Natural killer cell treated with Interleukin-12 subunit alpha and Interleukin-12 subunit beta and Interleukin-15 and Interleukin-18, amount 100 ng/mL, for 72 hours (primary cell): ENCODE measurements around the gene ROR1. TPM values are rescaled to one million over a fixed set of nuclear protein-coding genes. Genes with fewer than 3 reads are reported as not detected.
A peak's percentile ranks its signal among the peaks of the same experiment; 100 is the strongest.

Source experiments
- ATAC-seq, 2 donors: fragments of 150-1000 bp; cut with Tn5 transposase in 1 of 2; sonication (Bioruptor Pico), chemical (Tn5 transposase) in 1 of 2; 2 replicates each; pipeline ENCODE4 v1.10.0; 2021
- DNase-seq: peaks from one replicate; pipeline ENCODE4 v3.0.0; 2022; ENCODE audit warnings: low spot score
- H3K27ac Mint-ChIP-seq, 2 donors: 1 replicate in 1 of 2; 2 replicates in 1 of 2; pipeline ENCODE4 v1.8.0; 2022; ENCODE audit warnings: mixed read lengths in 2 of 2, mild to moderate bottlenecking in 1 of 2, moderate library complexity in 1 of 2
- H3K27me3 Mint-ChIP-seq, 2 donors: 1 replicate in 1 of 2; 2 replicates in 1 of 2; pipeline ENCODE4 v1.8.0; 2022; ENCODE audit warnings: mixed read lengths in 2 of 2
- H3K36me3 Mint-ChIP-seq: one replicate; pipeline ENCODE4 v1.8.0; 2022; ENCODE audit warnings: mixed read lengths
- H3K4me1 Mint-ChIP-seq, 2 donors: 1 replicate in 1 of 2; 2 replicates in 1 of 2; pipeline ENCODE4 v1.8.0; 2022; ENCODE audit warnings: low read depth in 2 of 2, mixed read lengths in 2 of 2, mild to moderate bottlenecking in 1 of 2
- H3K4me3 Mint-ChIP-seq: one replicate; pipeline ENCODE4 v1.8.0; 2022; ENCODE audit warnings: mixed read lengths
- H3K9me3 Mint-ChIP-seq: 2 replicates; pipeline ENCODE4 v1.8.0; 2022; ENCODE audit warnings: mixed read lengths
- total RNA-seq, 2 donors: library from RNA; stranded (reverse); gene quantifications; one replicate each; pipeline ENCODE4 v1.2.3, GENCODE V29; 2022

Gene ROR1
- total RNA-seq, 2 donors from 2014 or later: 0.38 TPM; not detected in 1

- H3K27me3 Mint-ChIP-seq: peaks cover 21 to 26% of the 10 kb centered on the region in 2 donors
- no peaks in the 10 kb centered on the region for H3K4me1 Mint-ChIP-seq
- peaks cover 7% of the 10 kb centered on the region for H3K9me3 Mint-ChIP-seq
- ATAC-seq (no peak), DNase-seq (no peak)
- peaks cover 4% of the 10 kb centered on the region for H3K36me3 Mint-ChIP-seq
- no peak overlapping the region for H3K27ac Mint-ChIP-seq
- H3K4me3 Mint-ChIP-seq: no peak overlapping the region
Measured at GRCh38 chr1:63958556-63958955, 184.7 kb downstream of the ROR1 start.

GRCh38 chr1:63960326-63960725, 186.5 kb downstream of the ROR1 start:
- Mint-ChIP-seq H3K27me3 (peaks cover 16 to 26% of the 10 kb centered on the region in 2 donors), H3K4me1 (no peaks in the 10 kb centered on the region), H3K36me3 (no peaks in the 10 kb centered on the region), H3K9me3 (no peaks in the 10 kb centered on the region), H3K4me3 (no peak overlapping the region), H3K27ac (no peak overlapping the region)
- DNase-seq (no peak), ATAC-seq (no peak)

GRCh38 chr1:63966016-63966415, 192.2 kb downstream of the ROR1 start:
- Mint-ChIP-seq H3K4me3 (no peak overlapping the region), H3K27ac (no peak overlapping the region), H3K36me3 (no peaks in the 10 kb centered on the region), H3K4me1 (no peaks in the 10 kb centered on the region), H3K27me3 (peaks cover 20 to 31% of the 10 kb centered on the region in 2 donors), H3K9me3 (no peaks in the 10 kb centered on the region)
- ATAC-seq (no peak), DNase-seq (no peak)

- no peaks in the 10 kb centered on the region for H3K4me1 Mint-ChIP-seq
- no peak overlapping the region for H3K4me3 Mint-ChIP-seq
- H3K27ac Mint-ChIP-seq: no peak overlapping the region
- no peak for ATAC-seq
- H3K9me3 Mint-ChIP-seq: no peaks in the 10 kb centered on the region
- no peaks in the 10 kb centered on the region for H3K36me3 Mint-ChIP-seq
- DNase-seq: no peak
- H3K27me3 Mint-ChIP-seq: peaks cover 14 to 17% of the 10 kb centered on the region in 2 donors
Measured at GRCh38 chr1:63967901-63968300, 194.1 kb downstream of the ROR1 start.

- no peak for ATAC-seq
- no peaks in the 10 kb centered on the region for H3K4me1 Mint-ChIP-seq
- no peak for DNase-seq
- H3K9me3 Mint-ChIP-seq: no peaks in the 10 kb centered on the region
- no peaks in the 10 kb centered on the region for H3K36me3 Mint-ChIP-seq
- H3K27ac Mint-ChIP-seq: no peak overlapping the region
- H3K4me3 Mint-ChIP-seq: no peak overlapping the region
- peaks cover 20 to 22% of the 10 kb centered on the region in 2 donors for H3K27me3 Mint-ChIP-seq
Measured at GRCh38 chr1:63968663-63969440, 195.0 kb downstream of the ROR1 start.

- H3K27me3 Mint-ChIP-seq: peaks cover 20 to 22% of the 10 kb centered on the region in 2 donors
- no peak overlapping the region for H3K4me3 Mint-ChIP-seq
- no peaks in the 10 kb centered on the region for H3K9me3 Mint-ChIP-seq
- H3K36me3 Mint-ChIP-seq: no peaks in the 10 kb centered on the region
- DNase-seq (no peak), ATAC-seq (no peak)
- no peaks in the 10 kb centered on the region for H3K4me1 Mint-ChIP-seq
- no peak overlapping the region for H3K27ac Mint-ChIP-seq
Measured at GRCh38 chr1:63969441-63969901, 195.7 kb downstream of the ROR1 start.

- H3K27me3 Mint-ChIP-seq: peaks cover 20 to 28% of the 10 kb centered on the region in 2 donors
- ATAC-seq (no peak), DNase-seq (no peak)
- no peak overlapping the region for H3K27ac Mint-ChIP-seq
- no peaks in the 10 kb centered on the region for H3K4me1 Mint-ChIP-seq
- no peaks in the 10 kb centered on the region for H3K36me3 Mint-ChIP-seq
- H3K4me3 Mint-ChIP-seq: no peak overlapping the region
- H3K9me3 Mint-ChIP-seq: no peaks in the 10 kb centered on the region
Measured at GRCh38 chr1:63971557-63971956, 197.7 kb downstream of the ROR1 start.

GRCh38 chr1:63973005-63973419, 199.2 kb downstream of the ROR1 start:
- Mint-ChIP-seq H3K4me1 (no peaks in the 10 kb centered on the region), H3K27ac (no peak overlapping the region), H3K27me3 (peaks cover 16 to 34% of the 10 kb centered on the region in 2 donors)

GRCh38 chr1:63974966-63975365, 201.1 kb downstream of the ROR1 start:
- Mint-ChIP-seq H3K36me3 (no peaks in the 10 kb centered on the region), H3K4me1 (no peaks in the 10 kb centered on the region), H3K4me3 (no peak overlapping the region), H3K27me3 (peaks cover 10 to 25% of the 10 kb centered on the region in 2 donors), H3K9me3 (no peaks in the 10 kb centered on the region), H3K27ac (no peak overlapping the region)
- ATAC-seq (no peak), DNase-seq (no peak)

More at GRCh38 chr1:63973005-63973419, 199.2 kb downstream of the ROR1 start:
- ATAC-seq (no peak), DNase-seq (no peak)
- Mint-ChIP-seq H3K36me3 (no peaks in the 10 kb centered on the region), H3K9me3 (no peaks in the 10 kb centered on the region), H3K4me3 (no peak overlapping the region)

- no peak for ATAC-seq
- Mint-ChIP-seq H3K4me3 (no peak overlapping the region), H3K9me3 (no peaks in the 10 kb centered on the region), H3K36me3 (no peaks in the 10 kb centered on the region), H3K27me3 (peaks cover 9 to 20% of the 10 kb centered on the region in 2 donors), H3K27ac (no peak overlapping the region), H3K4me1 (no peaks in the 10 kb centered on the region)
- DNase-seq: no peak
Measured at GRCh38 chr1:63975481-63975880, 201.7 kb downstream of the ROR1 start.

GRCh38 chr1:63976006-63976405, 202.2 kb downstream of the ROR1 start:
- Mint-ChIP-seq H3K27me3 (peaks cover 9 to 18% of the 10 kb centered on the region in 2 donors), H3K27ac (no peak overlapping the region), H3K9me3 (no peaks in the 10 kb centered on the region), H3K4me1 (no peaks in the 10 kb centered on the region), H3K36me3 (no peaks in the 10 kb centered on the region), H3K4me3 (no peak overlapping the region)
- no peak for DNase-seq
- no peak for ATAC-seq

GRCh38 chr1:63977466-63977865, 203.6 kb downstream of the ROR1 start:
- H3K4me3 Mint-ChIP-seq: no peak overlapping the region
- peaks cover 9 to 18% of the 10 kb centered on the region in 2 donors for H3K27me3 Mint-ChIP-seq
- no peak for DNase-seq
- H3K36me3 Mint-ChIP-seq: no peaks in the 10 kb centered on the region
- no peaks in the 10 kb centered on the region for H3K9me3 Mint-ChIP-seq
- no peak overlapping the region for H3K27ac Mint-ChIP-seq
- no peak for ATAC-seq
- no peaks in the 10 kb centered on the region for H3K4me1 Mint-ChIP-seq

- ATAC-seq (peak in 1 of 2 donors; percentile 45), DNase-seq (no peak)
- Mint-ChIP-seq H3K36me3 (no peaks in the 10 kb centered on the region), H3K4me3 (no peak overlapping the region), H3K4me1 (no peaks in the 10 kb centered on the region), H3K9me3 (no peaks in the 10 kb centered on the region), H3K27me3 (peaks cover 0 to 8% of the 10 kb centered on the region in 2 donors), H3K27ac (no peak overlapping the region)
Measured at GRCh38 chr1:63980740-63981407, 207.1 kb downstream of the ROR1 start.

GRCh38 chr1:63981408-63981773, 207.6 kb downstream of the ROR1 start:
- H3K27ac Mint-ChIP-seq: no peak overlapping the region
- no peaks in the 10 kb centered on the region for H3K36me3 Mint-ChIP-seq
- H3K9me3 Mint-ChIP-seq: no peaks in the 10 kb centered on the region
- no peak for DNase-seq
- peaks cover 0 to 13% of the 10 kb centered on the region in 2 donors for H3K27me3 Mint-ChIP-seq
- no peaks in the 10 kb centered on the region for H3K4me1 Mint-ChIP-seq
- ATAC-seq: no peak
- H3K4me3 Mint-ChIP-seq: no peak overlapping the region
